Liver (tissue), 9 donors: ENCODE results near the gene MRS2. TPM values are rescaled to one million over a fixed set of nuclear protein-coding genes. Genes with fewer than 3 reads are reported as not detected.

Source experiments
- DNase-seq: peaks from one replicate; pipeline ENCODE4 v3.0.0-alpha.2; 2017; ENCODE audit warnings: low spot score
- H3K27ac ChIP-seq, 2 donors: one replicate each; pipeline ENCODE4 v1.7.0; 2013; ENCODE audit warnings: inconsistent platforms in 2 of 2, low read length in 2 of 2, control low read depth in 1 of 2, low read depth in 1 of 2, mild to moderate bottlenecking in 1 of 2
- H3K27me3 ChIP-seq, 4 donors: one replicate each; pipeline versions ENCODE4 v1.6.1 to v1.7.0; 2013; ENCODE audit warnings: low read length in 3 of 4, inconsistent platforms in 1 of 4, mild to moderate bottlenecking in 1 of 4, moderate library complexity in 1 of 4; ENCODE audit not compliant: control insufficient read depth in 4 of 4, insufficient read depth in 4 of 4
- H3K36me3 ChIP-seq, 4 donors: one replicate each; pipeline versions ENCODE4 v1.6.1 to v1.7.0; 2013; ENCODE audit warnings: low read length in 3 of 4, mild to moderate bottlenecking in 3 of 4, low read depth in 1 of 4, moderate library complexity in 1 of 4; ENCODE audit not compliant: control insufficient read depth in 4 of 4, insufficient read depth in 3 of 4
- H3K4me1 ChIP-seq, 4 donors: one replicate each; pipeline versions ENCODE4 v1.6.1 to v1.7.0; 2013; ENCODE audit warnings: low read length in 3 of 4, mild to moderate bottlenecking in 3 of 4, moderate library complexity in 1 of 4; ENCODE audit not compliant: control insufficient read depth in 4 of 4, insufficient read depth in 4 of 4
- H3K4me3 ChIP-seq, 3 donors: one replicate each; pipeline versions ENCODE4 v1.6.1 to v1.7.0; 2013; ENCODE audit warnings: low read length in 3 of 3, control low read depth in 1 of 3, low read depth in 1 of 3, mild to moderate bottlenecking in 1 of 3
- H3K9ac ChIP-seq, 2 donors: one replicate each; pipeline ENCODE4 v1.7.0; 2013; ENCODE audit warnings: low read length in 2 of 2, mild to moderate bottlenecking in 2 of 2, moderate library complexity in 2 of 2, control low read depth in 1 of 2, low read depth in 1 of 2
- H3K9me3 ChIP-seq, 4 donors: one replicate each; pipeline versions ENCODE4 v1.6.1 to v1.7.0; 2013; ENCODE audit warnings: low read length in 3 of 4; ENCODE audit not compliant: control insufficient read depth in 4 of 4
- ATF3 ChIP-seq: IDR thresholded peaks from 2 replicates; pipeline ENCODE4 v1.6.1; 2016; ENCODE audit warnings: antibody characterized with exemption
- CTCF ChIP-seq: fragments of 150-350 bp; IDR thresholded peaks from 2 replicates; pipeline ENCODE4 v1.5.1; 2017; ENCODE audit warnings: improper control_type of control experiment, low read depth, low read length; ENCODE audit not compliant: missing input control
- EGR1 ChIP-seq, 2 donors: IDR thresholded peaks; 2 replicates each; pipeline ENCODE4 v1.6.1; 2016 to 2018; ENCODE audit warnings: antibody characterized with exemption in 2 of 2, low read depth in 2 of 2
- FOXA1 ChIP-seq: IDR thresholded peaks from 2 replicates; pipeline ENCODE4 v1.6.1; 2016; ENCODE audit warnings: antibody characterized with exemption
- FOXA2 ChIP-seq: IDR thresholded peaks from 2 replicates; pipeline ENCODE4 v1.6.1; 2016; ENCODE audit warnings: antibody characterized with exemption
- GABPA ChIP-seq, 2 donors: IDR thresholded peaks in 1 of 2; conservative IDR thresholded peaks in 1 of 2; 2 replicates each; pipeline ENCODE4 v1.6.1; 2016; ENCODE audit warnings: antibody characterized with exemption in 2 of 2, mild to moderate bottlenecking in 1 of 2, moderate library complexity in 1 of 2
- JUND ChIP-seq, 2 donors: IDR thresholded peaks; 2 replicates each; pipeline ENCODE4 v1.6.1; 2016; ENCODE audit warnings: antibody characterized with exemption in 2 of 2
- NR2F2 ChIP-seq: IDR thresholded peaks from 2 replicates; pipeline ENCODE4 v1.6.1; 2016; ENCODE audit warnings: antibody characterized with exemption
- RAD21 ChIP-seq, 2 donors: IDR thresholded peaks; 2 replicates each; pipeline ENCODE4 v1.6.1; 2016; ENCODE audit warnings: antibody characterized with exemption in 2 of 2, mild to moderate bottlenecking in 2 of 2
- TAF1 ChIP-seq: conservative IDR thresholded peaks from 2 replicates; pipeline ENCODE4 v1.6.1; 2016; ENCODE audit warnings: antibody characterized with exemption, mild to moderate bottlenecking
- YY1 ChIP-seq: IDR thresholded peaks from 2 replicates; pipeline ENCODE4 v1.6.1; 2016; ENCODE audit warnings: antibody characterized with exemption, mild to moderate bottlenecking
- WGBS: extraction: QIAGEN DNeasy Blood & Tissue Kit; methylation state at CpG from one replicate; pipeline ENCODE4 v1.1.7; 2013; 5-methylcytosine and 5-hydroxymethylcytosine counted together
- polyA plus RNA-seq, 2 donors: library from polyadenylated mRNA; stranded (reverse) in 1 of 2; unstranded in 1 of 2; fragments of 200-250 nt in 1 of 2; fragments of >200 nt in 1 of 2; fragmentation: Nextera tagmentation in 1 of 2; extraction: Ambion mirVana in 1 of 2; gene quantifications; one replicate each; pipeline versions ENCODE4 v1.2.1 to v1.2.3, GENCODE V29; 2013 to 2015
- total RNA-seq, 2 donors: library from RNA; depleted of rRNA; stranded (reverse); fragments of >200 nt; gene quantifications; one replicate each; pipeline ENCODE4 v1.2.3, GENCODE V29; 2014
- TF ChIP-seq, protein P1 (sequence below): IDR thresholded peaks from 2 replicates; pipeline ENCODE4 v1.6.1; 2016; ENCODE audit warnings: antibody characterized with exemption, mild to moderate bottlenecking
- donor health status: healthy.
- donor health status: healthy.
- donor health status: healthy.
- donor health status: healthy.
- donor health status: healthy.

The MRS2 gene
- total and polyA plus RNA-seq, 4 donors, result 10.1 to 20.1 (median 13.9) TPM

- WGBS, result 73% methylated on average over 4 of the region's 4 CpGs
- no peak overlapping the region for H3K4me3 ChIP-seq
- peaks cover 9 to 57% (median 29%) of the 10 kb centered on the region in 4 donors for H3K36me3 ChIP-seq
- TF ChIP-seq, protein P1, sequence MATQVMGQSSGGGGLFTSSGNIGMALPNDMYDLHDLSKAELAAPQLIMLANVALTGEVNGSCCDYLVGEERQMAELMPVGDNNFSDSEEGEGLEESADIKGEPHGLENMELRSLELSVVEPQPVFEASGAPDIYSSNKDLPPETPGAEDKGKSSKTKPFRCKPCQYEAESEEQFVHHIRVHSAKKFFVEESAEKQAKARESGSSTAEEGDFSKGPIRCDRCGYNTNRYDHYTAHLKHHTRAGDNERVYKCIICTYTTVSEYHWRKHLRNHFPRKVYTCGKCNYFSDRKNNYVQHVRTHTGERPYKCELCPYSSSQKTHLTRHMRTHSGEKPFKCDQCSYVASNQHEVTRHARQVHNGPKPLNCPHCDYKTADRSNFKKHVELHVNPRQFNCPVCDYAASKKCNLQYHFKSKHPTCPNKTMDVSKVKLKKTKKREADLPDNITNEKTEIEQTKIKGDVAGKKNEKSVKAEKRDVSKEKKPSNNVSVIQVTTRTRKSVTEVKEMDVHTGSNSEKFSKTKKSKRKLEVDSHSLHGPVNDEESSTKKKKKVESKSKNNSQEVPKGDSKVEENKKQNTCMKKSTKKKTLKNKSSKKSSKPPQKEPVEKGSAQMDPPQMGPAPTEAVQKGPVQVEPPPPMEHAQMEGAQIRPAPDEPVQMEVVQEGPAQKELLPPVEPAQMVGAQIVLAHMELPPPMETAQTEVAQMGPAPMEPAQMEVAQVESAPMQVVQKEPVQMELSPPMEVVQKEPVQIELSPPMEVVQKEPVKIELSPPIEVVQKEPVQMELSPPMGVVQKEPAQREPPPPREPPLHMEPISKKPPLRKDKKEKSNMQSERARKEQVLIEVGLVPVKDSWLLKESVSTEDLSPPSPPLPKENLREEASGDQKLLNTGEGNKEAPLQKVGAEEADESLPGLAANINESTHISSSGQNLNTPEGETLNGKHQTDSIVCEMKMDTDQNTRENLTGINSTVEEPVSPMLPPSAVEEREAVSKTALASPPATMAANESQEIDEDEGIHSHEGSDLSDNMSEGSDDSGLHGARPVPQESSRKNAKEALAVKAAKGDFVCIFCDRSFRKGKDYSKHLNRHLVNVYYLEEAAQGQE, result no peak
- no peak for TF ChIP-seq CTCF
- DNase-seq, result no peak
- H3K4me1 ChIP-seq, result no peaks in the 10 kb centered on the region
- H3K9ac ChIP-seq, result no peak overlapping the region
- no peaks in the 10 kb centered on the region for H3K9me3 ChIP-seq
- H3K27me3 ChIP-seq, result no peaks in the 10 kb centered on the region
- H3K27ac ChIP-seq, result no peak overlapping the region
Measured at GRCh38 chr6:24445704-24446103, 43.0 kb downstream of the MRS2 start.

DNA sequence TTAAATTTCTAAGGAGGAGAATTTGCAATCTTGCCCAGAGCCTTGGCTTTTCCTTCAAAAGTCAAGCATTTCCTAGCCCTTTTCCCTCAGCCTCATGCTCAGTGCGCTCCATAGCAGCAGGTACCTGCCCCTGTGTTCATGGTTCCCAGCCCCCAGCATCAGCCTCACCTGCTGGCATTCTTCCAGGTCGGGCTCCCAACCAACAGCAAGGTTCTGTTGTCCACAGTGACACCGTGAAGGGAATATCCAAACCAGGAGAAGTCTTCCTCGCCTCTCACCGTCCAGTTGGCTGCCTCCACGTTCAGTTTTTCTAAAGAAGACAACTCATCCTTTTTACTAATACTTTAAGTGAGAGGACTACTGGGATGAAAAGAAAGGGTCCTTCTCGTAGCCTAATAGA, 43.9 kb downstream of the MRS2 start:
- peaks cover 9 to 52% (median 29%) of the 10 kb centered on the region in 4 donors for H3K36me3 ChIP-seq
- DNase-seq, result no peak
- H3K9ac ChIP-seq, result no peak overlapping the region
- WGBS, result 87% methylated on average over 7 of the region's 7 CpGs
- no peaks in the 10 kb centered on the region for H3K9me3 ChIP-seq
- TF ChIP-seq FOXA1, result no peak
- no peaks in the 10 kb centered on the region for H3K27me3 ChIP-seq
- H3K4me3 ChIP-seq, result no peak overlapping the region
- H3K4me1 ChIP-seq, result no peaks in the 10 kb centered on the region
- H3K27ac ChIP-seq, result no peak overlapping the region

GRCh38 chr6:24448396-24448795, 45.7 kb downstream of the MRS2 start:
- H3K36me3 ChIP-seq, result peaks cover 11 to 48% (median 27%) of the 10 kb centered on the region in 4 donors
- H3K4me1 ChIP-seq, result no peaks in the 10 kb centered on the region
- H3K9me3 ChIP-seq, result no peaks in the 10 kb centered on the region
- no peak for TF ChIP-seq NR2F2
- TF ChIP-seq TAF1, result no peak
- TF ChIP-seq ATF3, result no peak
- no peak for TF ChIP-seq FOXA1
- no peak for TF ChIP-seq FOXA2
- no peak for TF ChIP-seq RAD21 (IDR thresholded peaks at IDR 0.05)
- no peak for TF ChIP-seq GABPA (IDR thresholded peaks at IDR 0.05 in 1 of 2, conservative IDR thresholded peaks at IDR 0.05 in 1 of 2)
- TF ChIP-seq JUND (IDR thresholded peaks at IDR 0.05), result no peak
- no peak for TF ChIP-seq EGR1 (IDR thresholded peaks at IDR 0.05; ENCODE audit: low read depth in 2 of 2)
- TF ChIP-seq YY1, result no peak
- TF ChIP-seq CTCF, result no peak
- TF ChIP-seq, protein P1, result no peak
- DNase-seq, result no peak
- H3K27ac ChIP-seq, result no peak overlapping the region
- no peaks in the 10 kb centered on the region for H3K27me3 ChIP-seq
- no peak overlapping the region for H3K9ac ChIP-seq
- 70% methylated on average over 4 of the region's 4 CpGs for WGBS
- no peak overlapping the region for H3K4me3 ChIP-seq
